Keratinocyte (primary cell): ENCODE measurements around the gene TMEM31. TPM values are rescaled to one million over a fixed set of nuclear protein-coding genes. Genes with fewer than 3 reads are reported as not detected.
A peak's percentile ranks its signal among the peaks of the same experiment; 100 is the strongest.

Experiments
- DNase-seq: peaks from one replicate; pipeline ENCODE4 v3.0.0-alpha.2; 2011; ENCODE audit warnings: low read depth, missing footprints, low spot score
- FAIRE-seq: peaks from 2 replicates; lab custom pipeline; 2011; peaks lifted over from hg19 to GRCh38; lab: Jason Lieb, UNC
- H2AFZ ChIP-seq: 2 replicates; pipeline ENCODE4 v1.6.0; 2012; ENCODE audit warnings: low read length, control low read depth, inconsistent platforms; ENCODE audit not compliant: control insufficient read depth
- H3K27ac ChIP-seq: 2 replicates; pipeline ENCODE4 v1.5.1; 2011; ENCODE audit warnings: low read length; ENCODE audit not compliant: control insufficient read depth, insufficient read depth
- H3K27me3 ChIP-seq: 3 replicates; pipeline ENCODE4 v1.6.0; 2011; ENCODE audit warnings: low read length; ENCODE audit not compliant: control insufficient read depth, insufficient read depth; ENCODE audit errors: extremely low read depth
- H3K36me3 ChIP-seq, 2 experiments: 2 replicates in 1 of 2; 3 replicates in 1 of 2; pipeline ENCODE4 v1.5.1; 2011; ENCODE audit warnings: low read length in 2 of 2, mild to moderate bottlenecking in 1 of 2; ENCODE audit not compliant: control insufficient read depth in 2 of 2, insufficient read depth in 2 of 2; ENCODE audit errors: extremely low read depth in 1 of 2
- H3K4me1 ChIP-seq: 3 replicates; pipeline ENCODE4 v1.5.1; 2011; ENCODE audit warnings: low read length; ENCODE audit not compliant: control insufficient read depth, insufficient read depth; ENCODE audit errors: extremely low read depth
- H3K4me2 ChIP-seq: 3 replicates; pipeline ENCODE4 v1.6.0; 2011; ENCODE audit warnings: low read depth, low read length; ENCODE audit not compliant: control insufficient read depth, insufficient read depth; ENCODE audit errors: extremely low read depth
- H3K4me3 ChIP-seq, 3 experiments: fragments of 200-600 bp in 1 of 3; sonication (generic) in 1 of 3; 2 replicates in 2 of 3; 3 replicates in 1 of 3; pipeline ENCODE4 v1.5.1; 2011 to 2016; ENCODE audit warnings: low read length in 3 of 3, mild to moderate bottlenecking in 3 of 3, control low read depth in 2 of 3, inconsistent platforms in 1 of 3, low read depth in 1 of 3, mixed read lengths in 1 of 3, mixed run types in 1 of 3, moderate library complexity in 1 of 3; ENCODE audit not compliant: control insufficient read depth in 2 of 3, insufficient read depth in 2 of 3; ENCODE audit errors: extremely low read depth in 1 of 3
- H3K79me2 ChIP-seq: 2 replicates; pipeline ENCODE4 v1.6.0; 2012; ENCODE audit warnings: low read length; ENCODE audit not compliant: control insufficient read depth, insufficient read depth
- H3K9ac ChIP-seq: 3 replicates; pipeline ENCODE4 v1.6.0; 2011; ENCODE audit warnings: low read length; ENCODE audit not compliant: control insufficient read depth, insufficient read depth; ENCODE audit errors: extremely low read depth
- H3K9me1 ChIP-seq: 3 replicates; pipeline ENCODE4 v1.6.0; 2011; ENCODE audit warnings: low read length; ENCODE audit not compliant: control insufficient read depth, insufficient read depth; ENCODE audit errors: extremely low read depth
- H3K9me3 ChIP-seq: 2 replicates; pipeline ENCODE4 v1.5.1; 2012; ENCODE audit warnings: low read depth, low read length; ENCODE audit not compliant: control insufficient read depth
- H4K20me1 ChIP-seq: 3 replicates; pipeline ENCODE4 v1.6.0; 2011; ENCODE audit warnings: low read length; ENCODE audit not compliant: control insufficient read depth, insufficient read depth; ENCODE audit errors: extremely low read depth
- EZH2 ChIP-seq: IDR thresholded peaks from one replicate; pipeline ENCODE4 v1.6.1; 2012; ENCODE audit warnings: inconsistent platforms, mild to moderate bottlenecking, low read length, moderate library complexity
- dilution Hi-C: fragments of 300-500 bp; cut with MboI; formaldehyde crosslinking; loops from one replicate; pipeline ENCODE4 v1.7.0; 2020; ENCODE audit warnings: low sequenced_read_pairs; ENCODE audit not compliant: extremely low pct_ligation_motif_present
- polyA plus RNA-seq, 5 experiments: library from polyadenylated mRNA; depleted of rRNA in 3 of 5; stranded (reverse) in 3 of 5; stranded (forward) in 1 of 5; unstranded in 1 of 5; fragments of >200 nt; gene quantifications; 1 replicate in 1 of 5; 2 replicates in 3 of 5; 3 replicates in 1 of 5; pipeline versions ENCODE4 v1.2.1 to v1.2.3, GENCODE V29; 2011 to 2012; ENCODE audit warnings: missing spikeins in 2 of 5, low read depth in 1 of 5, low replicate concordance in 1 of 5
- TF ChIP-seq, protein P1 (sequence below), 3 experiments: IDR thresholded peaks in 1 of 3; conservative IDR thresholded peaks in 1 of 3; optimal IDR thresholded peaks in 1 of 3; 2 replicates in 2 of 3; 3 replicates in 1 of 3; pipeline versions ENCODE3 to v1.5.1; 2011; ENCODE audit warnings: low read length in 3 of 3, mild to moderate bottlenecking in 3 of 3, moderate library complexity in 2 of 3, control low read depth in 1 of 3, inconsistent platforms in 1 of 3; ENCODE audit not compliant: insufficient read depth in 2 of 3; ENCODE audit errors: extremely low read depth in 1 of 3

The TMEM31 gene
- polyA plus RNA-seq, 1 donor (not counting 4 experiments of a cell fraction or from before 2014, with no cell fraction given): not detected

DNA sequence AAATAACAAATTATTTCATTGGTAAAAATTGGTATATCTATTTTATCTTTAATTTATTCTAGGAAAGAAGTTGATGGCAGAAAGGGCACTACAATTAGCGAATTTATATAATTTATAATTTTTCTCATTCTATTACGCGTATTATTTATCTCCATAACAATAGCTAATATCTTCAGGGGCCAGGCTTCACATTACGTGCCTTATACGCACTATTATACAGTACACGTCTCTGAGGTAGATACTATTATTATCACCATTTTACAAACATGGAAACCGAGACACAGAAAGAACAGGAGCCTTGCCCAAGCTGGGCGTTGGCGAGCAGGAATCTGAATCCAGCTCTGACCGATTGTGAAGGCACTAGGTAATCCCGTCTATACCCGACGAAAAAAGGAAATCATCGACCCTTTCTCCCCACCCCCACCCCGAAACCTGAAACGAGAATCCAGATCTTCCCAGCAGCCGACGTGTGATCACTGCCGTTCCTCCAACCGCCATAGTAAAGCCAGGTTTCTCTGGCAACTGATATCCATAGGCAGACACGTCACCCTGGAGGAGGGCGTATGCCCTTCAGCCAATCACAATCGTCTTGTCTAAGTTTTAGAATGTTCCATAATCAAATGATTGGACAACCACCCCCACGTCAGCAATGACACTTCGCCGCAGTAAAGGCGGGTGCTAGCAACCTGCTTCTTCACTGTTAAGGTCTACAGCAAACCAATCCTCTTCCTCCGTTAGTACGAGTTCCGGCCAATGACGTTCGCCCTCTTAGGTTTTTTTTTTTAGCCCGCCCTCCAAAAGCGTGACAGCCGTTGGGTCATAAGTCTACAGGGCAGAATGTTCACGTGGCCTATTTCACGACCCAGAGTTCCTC is 24.3 kb upstream of the TMEM31 start, which contains the start of gene MORF4L2:
Gene MORF4L2 (minus strand): TSS at position 501 of the 874 bp plus-strand sequence. CDS start 9,672 bp downstream, outside the sequence.
- peaks cover 3% of the 10 kb centered on the region for H4K20me1 ChIP-seq
- peak within 1 kb of the TSS; percentile 70 for H2AFZ ChIP-seq
- H3K9ac ChIP-seq: peak within 1 kb of the TSS; percentile 98
- H3K9me1 ChIP-seq: no peaks in the 10 kb centered on the region
- no peaks in the 10 kb centered on the region for H3K4me1 ChIP-seq
- dilution Hi-C loops: no loop called here
- H3K27me3 ChIP-seq: no peaks in the 10 kb centered on the region
- peak; percentile 91 for DNase-seq
- H3K27ac ChIP-seq: peak within 1 kb of the TSS; percentile 99
- peaks cover 2 to 10% of the 10 kb centered on the region in 2 experiments for H3K36me3 ChIP-seq
- TF ChIP-seq EZH2: no peak
- TF ChIP-seq, protein P1, sequence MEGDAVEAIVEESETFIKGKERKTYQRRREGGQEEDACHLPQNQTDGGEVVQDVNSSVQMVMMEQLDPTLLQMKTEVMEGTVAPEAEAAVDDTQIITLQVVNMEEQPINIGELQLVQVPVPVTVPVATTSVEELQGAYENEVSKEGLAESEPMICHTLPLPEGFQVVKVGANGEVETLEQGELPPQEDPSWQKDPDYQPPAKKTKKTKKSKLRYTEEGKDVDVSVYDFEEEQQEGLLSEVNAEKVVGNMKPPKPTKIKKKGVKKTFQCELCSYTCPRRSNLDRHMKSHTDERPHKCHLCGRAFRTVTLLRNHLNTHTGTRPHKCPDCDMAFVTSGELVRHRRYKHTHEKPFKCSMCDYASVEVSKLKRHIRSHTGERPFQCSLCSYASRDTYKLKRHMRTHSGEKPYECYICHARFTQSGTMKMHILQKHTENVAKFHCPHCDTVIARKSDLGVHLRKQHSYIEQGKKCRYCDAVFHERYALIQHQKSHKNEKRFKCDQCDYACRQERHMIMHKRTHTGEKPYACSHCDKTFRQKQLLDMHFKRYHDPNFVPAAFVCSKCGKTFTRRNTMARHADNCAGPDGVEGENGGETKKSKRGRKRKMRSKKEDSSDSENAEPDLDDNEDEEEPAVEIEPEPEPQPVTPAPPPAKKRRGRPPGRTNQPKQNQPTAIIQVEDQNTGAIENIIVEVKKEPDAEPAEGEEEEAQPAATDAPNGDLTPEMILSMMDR (optimal IDR thresholded peaks at IDR 0.05 in 1 of 3, IDR thresholded peaks at IDR 0.05 in 1 of 3, conservative IDR thresholded peaks at IDR 0.05 in 1 of 3; ENCODE audit: extremely low read depth in 1 of 3, insufficient read depth in 2 of 3, low read length in 3 of 3): no peak
- H3K4me3 ChIP-seq: peak within 1 kb of the TSS; percentile 48 to 87 (median 77)
- no peaks in the 10 kb centered on the region for H3K9me3 ChIP-seq
- peak; percentile 91 for FAIRE-seq
- H3K79me2 ChIP-seq: peaks cover 27% of the 10 kb centered on the region
- peak within 1 kb of the TSS; percentile 62 for H3K4me2 ChIP-seq

DNA sequence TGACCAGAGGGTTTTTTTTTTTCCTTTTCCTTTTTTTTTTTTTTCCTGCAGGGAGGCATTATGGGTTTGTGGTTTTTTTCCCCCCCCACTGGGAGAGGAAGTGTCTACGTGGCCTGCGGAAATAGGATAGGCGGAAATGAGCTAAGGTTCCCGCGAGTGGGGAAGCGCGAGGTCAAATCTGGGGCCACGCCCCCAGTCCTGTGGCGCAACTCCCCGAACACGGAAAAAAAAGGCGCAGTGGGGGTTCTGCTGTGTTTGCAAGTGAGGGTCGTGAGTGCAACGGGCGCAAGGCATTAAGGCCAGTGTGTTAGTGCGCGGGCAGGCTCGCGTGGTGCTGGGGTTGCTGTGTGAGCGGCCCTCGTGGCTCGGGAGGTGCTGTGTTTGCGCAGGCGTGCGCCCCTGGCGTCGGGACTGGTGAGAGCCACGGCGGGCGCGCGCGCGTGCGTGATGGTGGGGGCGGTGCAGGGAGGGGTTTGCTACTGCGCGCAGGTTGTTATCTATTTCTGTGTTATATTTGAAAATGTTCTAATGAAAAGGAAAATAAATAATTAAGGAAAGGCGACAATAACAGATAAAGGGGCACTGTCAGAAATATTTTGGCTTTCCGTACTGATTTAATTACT is 23.5 kb upstream of the TMEM31 start:
- Histone ChIP-seq H3K36me3 (peaks cover 2 to 10% of the 10 kb centered on the region in 2 experiments), H3K9me3 (no peaks in the 10 kb centered on the region), H4K20me1 (peaks cover 3% of the 10 kb centered on the region), H3K27ac (peak overlapping the region; percentile 95), H3K4me3 (peak overlapping the region; percentile 47 to 77 (median 76)), H3K9ac (peak overlapping the region; percentile 89), H2AFZ (peak overlapping the region; percentile 70), H3K4me1 (no peaks in the 10 kb centered on the region), H3K4me2 (peak overlapping the region; percentile 62), H3K27me3 (no peaks in the 10 kb centered on the region), H3K9me1 (no peaks in the 10 kb centered on the region), H3K79me2 (peaks cover 27% of the 10 kb centered on the region)
- no peak for FAIRE-seq
- no peak for DNase-seq
- no peak for TF ChIP-seq EZH2
- TF ChIP-seq, protein P1 (optimal IDR thresholded peaks at IDR 0.05 in 1 of 3, IDR thresholded peaks at IDR 0.05 in 1 of 3, conservative IDR thresholded peaks at IDR 0.05 in 1 of 3; ENCODE audit: extremely low read depth in 1 of 3, insufficient read depth in 2 of 3, low read length in 3 of 3): peak; percentile 16 to 54 (median 51)
- dilution Hi-C loops: no loop called here
